GM12891 (cell line): Measurements from ENCODE around the gene CACHD1.

Experiments used
- POLR2A ChIP-seq: IDR thresholded peaks from 2 replicates; pipeline ENCODE4 v1.6.1; 2011; ENCODE audit warnings: low read depth, low read length, control low read depth
- POLR2AphosphoS5 ChIP-seq: IDR thresholded peaks from 2 replicates; pipeline ENCODE4 v1.6.1; 2011; ENCODE audit warnings: low read depth, low read length, control low read depth

GRCh38 chr1:64517640-64518039 lies 47.7 kb downstream of the CACHD1 start:
- TF ChIP-seq POLR2A: no peak
- TF ChIP-seq POLR2AphosphoS5: no peak
